HCT116 (cell line): ENCODE results near the gene NKX6-2.

Source experiments
- CEBPB ChIP-seq: IDR thresholded peaks from 2 replicates; pipeline ENCODE4 v1.6.1; 2012; ENCODE audit warnings: low read depth
- JUND ChIP-seq: IDR thresholded peaks from 2 replicates; pipeline ENCODE4 v1.6.1; 2012
- YY1 ChIP-seq: IDR thresholded peaks from 2 replicates; pipeline ENCODE4 v1.6.1; 2011; ENCODE audit warnings: low read length, low read depth, moderate library complexity, mild to moderate bottlenecking; ENCODE audit not compliant: insufficient replicate concordance; ENCODE audit errors: extremely low read depth
- TF ChIP-seq, protein P1 (sequence below), 3 experiments: fragments of 200-600 bp in 1 of 3; sonication (generic) in 1 of 3; IDR thresholded peaks in 2 of 3; conservative IDR thresholded peaks in 1 of 3; 2 replicates each; pipeline ENCODE4 v1.5.1; 2012 to 2017; ENCODE audit warnings: low read depth in 2 of 3, low read length in 2 of 3, antibody characterized with exemption in 1 of 3, borderline replicate concordance in 1 of 3, control low read depth in 1 of 3, mild to moderate bottlenecking in 1 of 3, mixed read lengths in 1 of 3, mixed run types in 1 of 3, moderate library complexity in 1 of 3; ENCODE audit not compliant: insufficient read depth in 1 of 3
- TF ChIP-seq, protein P2 (sequence below): IDR thresholded peaks from 2 replicates; pipeline ENCODE4 v1.6.1; 2012

DNA sequence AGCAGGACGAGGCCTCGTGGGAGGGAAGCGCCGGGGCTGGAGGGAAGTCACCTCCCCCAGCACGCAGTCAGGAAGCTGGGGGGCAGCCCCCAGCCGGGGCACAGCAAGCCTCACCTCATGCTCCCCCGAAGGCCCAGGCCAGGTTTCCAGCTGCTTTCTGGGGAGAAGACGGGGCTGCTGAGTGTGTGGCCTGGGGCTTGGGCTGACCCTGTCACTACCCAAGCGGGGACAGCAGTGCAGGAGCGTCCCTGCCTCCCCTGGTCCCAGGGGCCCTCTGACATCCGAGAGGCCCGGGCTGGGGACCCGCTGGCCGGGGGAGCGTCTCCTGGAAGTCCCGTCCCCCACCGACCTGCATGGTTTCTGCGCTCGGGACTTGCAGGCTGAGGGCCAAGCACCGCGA, 19.7 kb upstream of the NKX6-2 start:
- TF ChIP-seq CEBPB: no peak
- TF ChIP-seq, protein P1, sequence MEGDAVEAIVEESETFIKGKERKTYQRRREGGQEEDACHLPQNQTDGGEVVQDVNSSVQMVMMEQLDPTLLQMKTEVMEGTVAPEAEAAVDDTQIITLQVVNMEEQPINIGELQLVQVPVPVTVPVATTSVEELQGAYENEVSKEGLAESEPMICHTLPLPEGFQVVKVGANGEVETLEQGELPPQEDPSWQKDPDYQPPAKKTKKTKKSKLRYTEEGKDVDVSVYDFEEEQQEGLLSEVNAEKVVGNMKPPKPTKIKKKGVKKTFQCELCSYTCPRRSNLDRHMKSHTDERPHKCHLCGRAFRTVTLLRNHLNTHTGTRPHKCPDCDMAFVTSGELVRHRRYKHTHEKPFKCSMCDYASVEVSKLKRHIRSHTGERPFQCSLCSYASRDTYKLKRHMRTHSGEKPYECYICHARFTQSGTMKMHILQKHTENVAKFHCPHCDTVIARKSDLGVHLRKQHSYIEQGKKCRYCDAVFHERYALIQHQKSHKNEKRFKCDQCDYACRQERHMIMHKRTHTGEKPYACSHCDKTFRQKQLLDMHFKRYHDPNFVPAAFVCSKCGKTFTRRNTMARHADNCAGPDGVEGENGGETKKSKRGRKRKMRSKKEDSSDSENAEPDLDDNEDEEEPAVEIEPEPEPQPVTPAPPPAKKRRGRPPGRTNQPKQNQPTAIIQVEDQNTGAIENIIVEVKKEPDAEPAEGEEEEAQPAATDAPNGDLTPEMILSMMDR (IDR thresholded peaks at IDR 0.05 in 2 of 3, conservative IDR thresholded peaks at IDR 0.05 in 1 of 3; ENCODE audit: borderline replicate concordance in 1 of 3, insufficient read depth in 1 of 3, low read depth in 2 of 3, low read length in 2 of 3): no peak
- no peak for TF ChIP-seq YY1
- TF ChIP-seq, protein P2, sequence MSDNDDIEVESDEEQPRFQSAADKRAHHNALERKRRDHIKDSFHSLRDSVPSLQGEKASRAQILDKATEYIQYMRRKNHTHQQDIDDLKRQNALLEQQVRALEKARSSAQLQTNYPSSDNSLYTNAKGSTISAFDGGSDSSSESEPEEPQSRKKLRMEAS: no peak
- no peak for TF ChIP-seq JUND
